ENCODE data around the gene RXRA.

RXRA gene

GRCh38 chr9:134376386-134377142, 50.3 kb downstream of the RXRA start:
- no peak for TF ChIP-seq CTCF (IDR thresholded peaks at IDR 0.05; ENCODE audit: low read depth, low read length)
- no peak for DNase-seq (ENCODE audit: extremely low read depth, low read depth)

- TF ChIP-seq CTCF (IDR thresholded peaks at IDR 0.05; ENCODE audit: low read depth, low read length) = no peak
- no peak for DNase-seq (ENCODE audit: extremely low read depth, low read depth)
Observed at GRCh38 chr9:134377143-134377484, 50.9 kb downstream of the RXRA start.

GRCh38 chr9:134377976-134378375, 51.7 kb downstream of the RXRA start:
- TF ChIP-seq CTCF (IDR thresholded peaks at IDR 0.05; ENCODE audit: low read depth, low read length) = no peak
- no peak for DNase-seq (ENCODE audit: extremely low read depth, low read depth)

GRCh38 chr9:134378901-134379338, 52.7 kb downstream of the RXRA start:
- TF ChIP-seq CTCF (IDR thresholded peaks at IDR 0.05; ENCODE audit: low read depth, low read length) = no peak
- DNase-seq (ENCODE audit: extremely low read depth, low read depth) = no peak

GRCh38 chr9:134379831-134380365, 53.6 kb downstream of the RXRA start:
- DNase-seq (ENCODE audit: extremely low read depth, low read depth) = no peak
- no peak for TF ChIP-seq CTCF (IDR thresholded peaks at IDR 0.05; ENCODE audit: low read depth, low read length)

GRCh38 chr9:134380542-134381271, 54.5 kb downstream of the RXRA start:
- DNase-seq (ENCODE audit: extremely low read depth, low read depth) = no peak
- TF ChIP-seq CTCF (IDR thresholded peaks at IDR 0.05; ENCODE audit: low read depth, low read length) = no peak

GRCh38 chr9:134381272-134381661, 55.0 kb downstream of the RXRA start:
- TF ChIP-seq CTCF (IDR thresholded peaks at IDR 0.05; ENCODE audit: low read depth, low read length) = no peak
- no peak for DNase-seq (ENCODE audit: extremely low read depth, low read depth)

All from AG09319 (cell line).